ENCODE measurements around the gene SYTL3. TPM values are rescaled to one million over a fixed set of nuclear protein-coding genes. Genes with fewer than 3 reads are reported as not detected.

SYTL3 gene
- total and polyA plus RNA-seq, 10 of the 15 experiments (the other 5 are each of a cell fraction or from before 2014, with no cell fraction given): 3.3 to 12.1 (median 6.9) TPM

DNA sequence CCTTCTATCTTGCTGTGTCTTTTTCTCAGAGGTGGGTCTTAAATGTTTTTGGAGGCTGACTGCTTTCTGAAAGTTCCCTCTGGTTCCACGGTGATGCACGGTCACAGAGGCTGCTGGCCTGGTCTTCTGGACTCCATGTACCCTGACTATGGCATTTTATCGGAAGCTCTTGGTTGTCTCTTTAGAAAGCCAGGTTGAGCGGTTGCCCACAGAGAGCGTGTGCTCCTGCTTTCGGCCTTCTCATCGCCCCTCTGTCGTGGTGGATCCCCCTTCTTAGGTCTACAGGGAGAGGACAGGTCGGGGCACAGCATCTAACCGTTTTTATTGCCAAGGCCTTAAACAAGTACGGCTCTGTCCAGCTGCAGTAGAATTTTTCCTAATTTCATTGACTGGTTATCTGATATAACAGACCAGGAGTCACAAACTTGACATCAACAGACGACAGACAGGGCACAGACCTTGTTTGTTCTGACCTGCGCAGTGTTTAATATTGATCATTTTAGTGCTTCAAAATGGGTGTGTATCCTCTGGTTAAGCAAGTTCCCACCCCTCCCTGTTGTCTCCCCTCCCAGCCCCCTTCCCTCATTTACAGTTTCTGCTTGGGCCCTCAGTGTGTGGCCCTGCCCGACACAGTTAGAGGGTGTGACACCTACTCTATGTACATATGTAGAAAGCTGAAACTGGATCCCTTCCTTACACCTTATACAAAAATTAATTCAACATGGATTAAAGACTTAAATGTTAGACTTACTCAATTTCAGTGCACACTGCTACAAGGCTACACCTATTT, 24.7 kb downstream of the SYTL3 start:
- ChIA-PET CTCF (interaction anchor here (1.1 to 3.5 kb wide), 4 partner anchors 13 to 461 kb away, joined by 3 to 19 read pairs (median 6); no protein-coding TSS in a partner anchor), SMC1A (ENCODE audit: uncharacterized antibody, unreplicated experiment) (no interaction called here), RAD21 (ENCODE audit: unreplicated experiment) (no interaction called here), POLR2A (interaction anchor here (0.6 to 0.7 kb wide), 2 partner anchors 241 to 340 kb away, joined by 3 to 5 read pairs; no protein-coding TSS in a partner anchor)
- Histone ChIP-seq H3K4me2 (ENCODE audit: control insufficient read depth, insufficient read depth) (no peak overlapping the region), H2AFZ (ENCODE audit: control insufficient read depth, low read depth, low read length) (no peak overlapping the region), H3K27me3 (replicated peaks in 1 of 2; ENCODE audit: control insufficient read depth in 2 of 2, insufficient read depth in 2 of 2, low read length in 1 of 2) (no peaks in the 10 kb centered on the region), H3K9ac (ENCODE audit: control insufficient read depth, insufficient read depth, low read length) (no peak overlapping the region), H3K27ac (ENCODE audit: control insufficient read depth, insufficient read depth) (no peak overlapping the region), H3K4me3 (no peak overlapping the region), H3K4me1 (ENCODE audit: control insufficient read depth, insufficient read depth, low read length) (no peaks in the 10 kb centered on the region), H4K20me1 (ENCODE audit: control insufficient read depth, insufficient read depth) (no peaks in the 10 kb centered on the region), H3K79me2 (ENCODE audit: control insufficient read depth, insufficient read depth, low read length) (no peaks in the 10 kb centered on the region), H3K9me3 (replicated peaks; ENCODE audit: control insufficient read depth, insufficient read depth, low read length) (no peaks in the 10 kb centered on the region; the same call in 2 of the 3 replicates), H3K36me3 (ENCODE audit: control insufficient read depth in 2 of 2, insufficient read depth in 2 of 2, low read length in 1 of 2) (no peaks in the 10 kb centered on the region; a peak in 1 of 4 replicates)
- 84% methylated on average over 14 of the region's 14 CpGs for WGBS (ENCODE audit: insufficient coverage, insufficient replicate concordance, low lambda C conversion rate, missing lambda C conversion rate)
- in situ Hi-C loops (cut with MboI): no loop called here
- DNase-seq (ENCODE audit: low read depth, low spot score) (no peak), ATAC-seq (no peak), FAIRE-seq (no peak)
- intact Hi-C loops (cut with micrococcal nuclease; ENCODE audit: unreplicated experiment): no loop called here
- no TSS peak for BruUV-seq (replicated peaks)
- no peak for TF ChIP-seq IRF4 (IDR thresholded peaks at IDR 0.05; ENCODE audit: low read depth, low read length)
- no peak for TF ChIP-seq CHD4 (IDR thresholded peaks at IDR 0.05)
- no peak for TF ChIP-seq SUZ12 (IDR thresholded peaks at IDR 0.05; ENCODE audit: unreplicated experiment)
- TF ChIP-seq PRDM15 (CRISPR knock-in tag; IDR thresholded peaks at IDR 0.05): no peak
- TF ChIP-seq ZNF207 (IDR thresholded peaks at IDR 0.05; ENCODE audit: borderline replicate concordance): no peak
- no peak for TF ChIP-seq SPI1 (IDR thresholded peaks at IDR 0.05; ENCODE audit: borderline replicate concordance, insufficient read depth, low read depth, low read length)
- TF ChIP-seq, protein P1, sequence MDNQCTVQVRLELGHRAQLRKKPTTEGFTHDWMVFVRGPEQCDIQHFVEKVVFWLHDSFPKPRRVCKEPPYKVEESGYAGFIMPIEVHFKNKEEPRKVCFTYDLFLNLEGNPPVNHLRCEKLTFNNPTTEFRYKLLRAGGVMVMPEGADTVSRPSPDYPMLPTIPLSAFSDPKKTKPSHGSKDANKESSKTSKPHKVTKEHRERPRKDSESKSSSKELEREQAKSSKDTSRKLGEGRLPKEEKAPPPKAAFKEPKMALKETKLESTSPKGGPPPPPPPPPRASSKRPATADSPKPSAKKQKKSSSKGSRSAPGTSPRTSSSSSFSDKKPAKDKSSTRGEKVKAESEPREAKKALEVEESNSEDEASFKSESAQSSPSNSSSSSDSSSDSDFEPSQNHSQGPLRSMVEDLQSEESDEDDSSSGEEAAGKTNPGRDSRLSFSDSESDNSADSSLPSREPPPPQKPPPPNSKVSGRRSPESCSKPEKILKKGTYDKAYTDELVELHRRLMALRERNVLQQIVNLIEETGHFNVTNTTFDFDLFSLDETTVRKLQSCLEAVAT (IDR thresholded peaks at IDR 0.05): no peak
- TF ChIP-seq MTA3 (IDR thresholded peaks at IDR 0.05; ENCODE audit: borderline replicate concordance, low read length): no peak
- no peak for TF ChIP-seq MEF2A (IDR thresholded peaks at IDR 0.05; ENCODE audit: insufficient read depth, low read depth, low read length)
- TF ChIP-seq SMARCA5 (IDR thresholded peaks at IDR 0.05): no peak
- no peak for TF ChIP-seq CTCF (IDR thresholded peaks at IDR 0.05 in 2 of 3, conservative IDR thresholded peaks at IDR 0.05 in 1 of 3; ENCODE audit: control insufficient read depth in 2 of 3, extremely low read depth in 1 of 3, insufficient read depth in 1 of 3, low read depth in 3 of 3, low read length in 3 of 3)
- no peak for TF ChIP-seq KDM1A (IDR thresholded peaks at IDR 0.05; ENCODE audit: borderline replicate concordance)
- TF ChIP-seq KLF5 (IDR thresholded peaks at IDR 0.05; ENCODE audit: partially characterized antibody): no peak
- TF ChIP-seq, protein P2, sequence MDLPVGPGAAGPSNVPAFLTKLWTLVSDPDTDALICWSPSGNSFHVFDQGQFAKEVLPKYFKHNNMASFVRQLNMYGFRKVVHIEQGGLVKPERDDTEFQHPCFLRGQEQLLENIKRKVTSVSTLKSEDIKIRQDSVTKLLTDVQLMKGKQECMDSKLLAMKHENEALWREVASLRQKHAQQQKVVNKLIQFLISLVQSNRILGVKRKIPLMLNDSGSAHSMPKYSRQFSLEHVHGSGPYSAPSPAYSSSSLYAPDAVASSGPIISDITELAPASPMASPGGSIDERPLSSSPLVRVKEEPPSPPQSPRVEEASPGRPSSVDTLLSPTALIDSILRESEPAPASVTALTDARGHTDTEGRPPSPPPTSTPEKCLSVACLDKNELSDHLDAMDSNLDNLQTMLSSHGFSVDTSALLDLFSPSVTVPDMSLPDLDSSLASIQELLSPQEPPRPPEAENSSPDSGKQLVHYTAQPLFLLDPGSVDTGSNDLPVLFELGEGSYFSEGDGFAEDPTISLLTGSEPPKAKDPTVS (IDR thresholded peaks at IDR 0.05; ENCODE audit: low read depth, low read length): no peak
- no peak for TF ChIP-seq BRCA1 (IDR thresholded peaks at IDR 0.05; ENCODE audit: low read depth, low read length)

All from GM12878 (cell line).